ENCODE results near the gene ENPP7.

DNA sequence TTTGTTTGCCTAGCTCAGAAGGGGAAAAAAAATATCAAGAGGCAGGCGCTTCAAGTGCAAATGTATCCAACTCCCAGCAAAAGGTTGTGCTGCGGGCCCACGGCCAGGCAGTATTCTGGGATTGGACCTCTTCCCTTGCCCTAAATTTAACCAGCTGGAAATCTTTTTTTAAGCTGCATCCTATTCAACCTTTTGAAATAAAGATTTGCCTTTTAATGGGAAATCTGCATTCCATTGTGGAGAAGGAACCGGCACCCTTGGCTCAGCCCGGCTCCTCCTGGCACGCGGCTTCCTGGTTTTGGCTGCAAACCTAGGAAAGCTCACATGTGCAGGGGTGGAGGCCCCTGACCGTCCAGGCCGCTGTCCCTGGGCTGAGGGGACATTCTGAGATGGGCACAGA, 38.8 kb upstream of the ENPP7 start:
- TF ChIP-seq CTCF (IDR thresholded peaks at IDR 0.05; ENCODE audit: low read depth, low read length): no peak
- no peak for TF ChIP-seq EZH2phosphoT487 (IDR thresholded peaks at IDR 0.05; ENCODE audit: low read depth)
